ENCODE measurements around the gene SBF1.
"Not testable (repeated sequence)": the region's sequence is repeated elsewhere in the genome, so short reads cannot be mapped to it uniquely, and the experiment has no call there.

Gene SBF1

DNA sequence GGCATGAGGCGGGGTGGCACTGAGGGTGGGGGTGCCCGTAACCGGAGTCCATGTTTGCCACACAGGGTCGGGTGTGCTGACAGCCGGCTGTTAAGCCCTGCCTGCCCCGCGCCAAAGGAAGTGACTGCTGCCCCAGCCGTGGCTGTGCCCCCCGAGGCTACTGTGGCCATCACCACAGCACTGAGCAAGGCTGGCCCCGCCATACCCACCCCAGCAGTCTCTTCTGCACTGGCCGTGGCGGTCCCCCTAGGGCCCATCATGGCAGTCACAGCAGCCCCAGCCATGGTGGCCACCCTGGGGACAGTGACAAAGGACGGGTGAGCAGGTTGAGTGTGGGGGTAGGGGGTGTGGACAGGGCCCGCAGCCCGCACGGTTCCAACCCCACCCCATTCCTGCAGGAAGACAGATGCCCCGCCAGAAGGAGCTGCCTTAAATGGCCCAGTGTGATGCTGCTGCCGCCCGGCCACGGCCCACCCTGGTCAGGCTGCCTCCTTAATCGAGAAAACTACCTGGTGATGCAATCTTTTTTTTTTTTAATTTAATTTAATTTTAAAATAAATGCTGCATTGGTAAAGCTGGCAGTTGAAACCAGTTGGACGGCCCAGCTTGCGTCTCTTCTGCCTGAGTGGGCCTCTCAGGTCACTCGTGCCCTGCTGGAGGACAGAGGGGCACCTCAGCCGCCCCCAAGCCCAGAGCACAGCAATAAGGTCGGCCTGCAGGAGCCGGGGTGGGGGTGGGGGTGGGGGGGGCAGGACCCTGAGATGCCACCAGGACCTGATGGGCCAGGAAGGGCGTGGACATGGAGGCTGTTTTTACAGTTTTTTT lies 30.8 kb downstream of the SBF1 start:
- FAIRE-seq, result no peak

DNA sequence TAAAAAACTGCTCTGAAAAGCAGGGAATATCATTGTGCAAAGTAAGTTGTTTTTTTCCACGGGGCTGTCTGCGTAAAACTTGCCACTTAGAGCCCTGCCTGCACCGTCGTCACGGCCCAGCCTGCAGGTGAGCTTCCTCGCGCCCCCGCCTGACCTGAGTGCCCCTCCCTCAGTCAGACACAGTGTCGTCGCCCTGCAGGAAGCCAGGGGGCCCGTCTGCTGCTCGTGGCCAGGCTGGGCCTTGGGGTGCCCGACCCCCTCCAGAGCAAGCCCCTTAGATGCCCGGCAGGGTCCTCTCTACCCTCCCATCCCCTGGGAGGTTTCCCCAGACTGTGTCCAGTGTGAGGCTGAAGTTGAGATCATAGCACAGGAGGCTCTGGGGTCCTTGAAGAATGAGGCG lies 31.6 kb downstream of the SBF1 start:
- no peak for FAIRE-seq

DNA sequence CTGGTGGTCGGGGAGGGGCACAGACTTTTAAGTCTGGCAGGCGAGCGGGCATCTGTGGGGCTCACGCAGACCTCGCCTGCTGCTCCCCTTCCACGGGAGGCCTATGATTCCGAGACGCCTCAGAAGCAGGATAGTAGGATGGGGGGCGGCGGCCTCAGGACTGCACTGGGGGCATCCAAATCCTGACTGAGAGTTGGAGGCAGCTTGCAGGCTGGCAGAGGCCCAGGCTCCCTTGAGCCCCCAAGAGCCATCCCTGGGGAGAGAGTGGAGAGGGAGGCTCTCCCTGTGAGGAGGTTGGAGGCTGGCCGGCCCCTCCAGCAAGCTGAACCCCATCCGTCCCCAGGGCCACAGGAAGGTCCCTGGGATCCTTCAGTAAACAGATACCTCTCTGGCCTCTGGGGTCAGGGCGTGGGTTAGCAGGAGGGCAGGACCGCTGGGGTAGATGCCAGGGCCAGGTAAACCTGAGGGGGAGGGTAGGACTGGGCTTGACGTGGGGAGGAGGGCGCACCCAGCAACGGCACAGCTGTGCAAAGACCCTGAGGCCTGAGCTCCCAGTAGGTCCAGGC lies 33.3 kb downstream of the SBF1 start:
- no peak for FAIRE-seq

DNA sequence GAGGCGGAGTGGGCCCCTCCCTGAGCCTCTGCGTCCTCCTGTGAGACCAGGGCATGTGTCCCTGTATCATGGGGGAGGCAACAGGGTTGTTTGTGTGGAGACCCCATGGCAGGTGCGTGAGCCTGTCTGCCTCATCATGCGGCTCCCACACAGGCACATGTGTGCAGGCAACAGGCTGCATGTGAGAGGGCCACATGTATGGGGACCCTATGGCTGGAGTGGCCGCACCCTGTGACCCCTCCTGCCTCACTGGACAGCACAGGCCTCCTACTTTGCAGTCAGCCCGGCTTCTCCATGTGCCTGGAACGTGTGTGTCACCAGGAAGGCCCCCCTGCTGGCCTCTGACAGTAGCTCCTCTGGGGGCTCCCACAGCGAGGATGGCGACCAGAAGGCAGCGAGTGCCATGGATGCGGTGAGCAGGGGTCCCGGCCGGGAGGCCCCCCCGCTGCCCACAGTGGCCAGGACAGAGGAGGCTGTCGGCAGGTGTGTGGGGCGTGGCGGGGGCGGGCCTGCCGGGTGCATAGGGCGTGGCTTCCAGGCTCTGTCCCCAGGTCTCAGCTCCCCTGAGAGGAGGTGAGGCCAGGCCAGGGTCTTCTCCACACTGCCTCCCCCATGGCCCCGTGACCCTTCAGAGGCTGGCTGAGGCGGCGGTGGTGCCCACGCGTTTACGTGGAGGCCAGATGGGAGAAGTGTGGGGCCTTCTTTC lies 34.1 kb downstream of the SBF1 start:
- FAIRE-seq, result no peak

DNA sequence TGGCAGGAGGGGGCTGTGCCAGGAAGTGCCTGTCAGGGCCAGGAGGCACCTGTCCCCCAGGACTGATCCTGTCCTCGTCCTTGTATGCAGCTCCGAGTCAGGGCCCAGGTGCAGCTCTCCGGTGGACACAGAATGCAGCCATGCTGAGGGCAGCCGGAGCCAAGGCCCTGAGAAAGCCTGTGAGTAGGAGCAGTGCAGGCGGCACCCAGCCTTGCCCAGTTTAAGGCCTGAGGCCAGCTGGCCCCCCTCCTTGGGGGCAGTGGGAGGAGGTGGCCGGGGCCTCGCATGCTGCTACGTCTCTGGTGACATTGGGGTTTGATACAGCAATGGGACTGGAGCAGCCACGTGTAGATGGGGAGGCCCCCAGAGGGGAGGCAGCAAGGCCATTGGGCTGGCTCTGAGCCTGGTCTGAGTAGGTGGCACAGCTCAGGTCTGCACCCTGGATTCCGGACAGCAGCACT lies 34.9 kb downstream of the SBF1 start:
- FAIRE-seq, result no peak

DNA sequence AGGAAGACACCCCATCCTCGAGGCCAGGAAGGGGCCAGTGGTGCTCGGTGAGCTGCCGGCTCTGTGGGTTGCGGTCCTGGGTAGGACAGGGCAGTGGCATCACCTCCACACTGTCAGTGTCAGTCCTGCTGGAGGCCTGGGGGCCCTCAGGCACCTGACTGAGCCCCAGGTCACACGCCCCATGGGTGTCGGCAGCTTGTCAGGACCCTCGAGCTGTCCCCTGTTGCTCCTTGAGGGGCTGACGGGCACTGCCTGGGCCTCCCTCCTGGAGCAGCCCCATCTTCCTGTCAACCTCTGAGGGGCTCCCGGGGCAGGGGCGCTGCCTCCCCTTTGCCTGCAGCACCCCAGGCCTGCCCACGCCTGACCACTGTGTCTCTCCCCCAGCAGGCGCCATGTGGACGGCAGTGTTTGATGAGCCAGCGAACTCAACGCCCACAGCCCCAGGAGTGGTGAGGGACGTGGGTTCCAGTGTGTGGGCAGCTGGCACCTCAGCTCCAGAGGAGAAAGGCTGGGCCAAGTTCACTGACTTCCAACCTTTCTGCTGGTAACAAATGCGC lies 35.4 kb downstream of the SBF1 start:
- FAIRE-seq, result no peak

DNA sequence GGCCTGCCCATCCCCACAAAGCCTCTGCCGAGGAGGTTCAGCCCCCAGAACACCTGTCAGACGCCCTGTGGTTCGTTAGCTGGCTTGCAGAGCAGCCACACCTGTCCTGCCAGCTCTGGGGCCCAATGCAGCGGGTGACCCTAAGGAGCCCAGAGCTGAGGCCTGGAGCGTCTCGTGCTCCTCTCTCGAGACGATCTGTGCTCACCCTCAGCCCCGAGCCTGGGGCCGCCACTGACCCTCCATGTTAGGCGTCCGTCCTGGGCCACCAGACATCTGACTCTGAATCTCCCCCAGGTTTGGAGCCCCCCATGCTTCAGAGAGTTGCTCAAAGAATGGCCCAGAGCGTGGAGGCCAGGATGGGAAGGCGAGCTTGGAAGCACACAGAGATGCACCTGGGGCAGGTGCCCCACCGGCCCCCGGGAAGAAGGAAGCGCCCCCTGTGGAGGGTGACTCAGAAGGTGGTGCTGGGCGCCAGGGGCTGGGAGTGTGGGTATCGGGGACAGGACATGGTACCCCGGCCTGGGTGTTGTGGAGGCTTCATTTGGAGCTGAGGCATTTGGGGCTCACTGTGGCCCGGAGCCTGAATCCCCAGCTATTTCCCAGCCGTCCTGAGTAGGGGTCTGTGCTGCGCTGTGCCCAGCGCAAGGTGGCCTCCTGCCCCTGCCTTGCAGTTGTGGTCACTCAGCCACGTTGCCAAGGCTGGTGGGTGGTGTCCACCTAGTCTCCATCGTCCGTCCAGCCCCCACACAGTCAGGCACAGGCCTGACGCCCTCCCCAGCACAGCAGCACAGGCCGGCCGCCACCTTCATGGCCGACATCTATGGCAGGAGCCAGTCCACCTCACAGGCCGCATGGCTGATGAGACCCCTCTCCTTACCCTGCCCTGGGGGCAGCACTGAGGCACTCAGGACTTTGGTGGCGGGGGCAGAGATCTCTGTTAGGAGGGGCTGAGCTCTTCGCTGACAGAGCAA lies 36.2 kb downstream of the SBF1 start:
- FAIRE-seq, result no peak

DNA sequence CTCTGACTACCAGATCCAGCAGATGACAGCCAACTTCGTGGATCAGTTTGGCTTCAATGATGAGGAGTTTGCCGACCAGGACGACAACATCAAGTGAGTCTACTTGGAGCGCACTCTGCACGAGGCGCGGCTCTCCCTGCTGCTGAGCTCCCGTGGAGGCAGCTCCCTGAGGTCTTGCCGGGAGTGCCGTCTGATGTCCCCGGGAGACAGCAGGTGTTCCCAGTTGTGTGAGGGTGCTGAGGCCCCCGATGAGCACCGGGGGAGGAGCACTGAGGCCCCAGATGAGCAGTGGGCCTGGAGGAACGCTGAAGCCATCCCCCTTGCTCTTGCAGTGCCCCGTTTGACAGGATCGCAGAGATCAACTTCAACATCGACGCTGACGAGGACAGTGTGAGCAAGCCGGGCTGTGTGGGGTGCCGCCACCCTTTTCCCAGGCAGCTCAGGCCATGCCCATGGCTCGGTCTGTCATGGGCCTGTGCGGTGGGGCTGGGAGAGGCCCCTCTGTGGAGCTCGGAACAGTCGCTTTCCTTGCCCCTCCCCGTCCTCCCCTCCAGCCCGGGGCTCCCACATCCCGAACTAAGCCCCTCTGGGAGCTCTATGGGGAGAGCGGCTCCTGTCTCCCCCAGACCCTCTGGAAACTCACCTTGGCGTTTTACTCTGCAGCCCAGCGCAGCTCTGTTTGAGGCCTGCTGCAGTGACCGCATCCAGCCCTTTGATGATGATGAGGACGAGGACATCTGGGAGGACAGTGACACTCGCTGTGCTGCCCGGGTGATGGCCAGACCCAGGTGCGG lies 37.1 kb downstream of the SBF1 start:
- no peak for FAIRE-seq

DNA sequence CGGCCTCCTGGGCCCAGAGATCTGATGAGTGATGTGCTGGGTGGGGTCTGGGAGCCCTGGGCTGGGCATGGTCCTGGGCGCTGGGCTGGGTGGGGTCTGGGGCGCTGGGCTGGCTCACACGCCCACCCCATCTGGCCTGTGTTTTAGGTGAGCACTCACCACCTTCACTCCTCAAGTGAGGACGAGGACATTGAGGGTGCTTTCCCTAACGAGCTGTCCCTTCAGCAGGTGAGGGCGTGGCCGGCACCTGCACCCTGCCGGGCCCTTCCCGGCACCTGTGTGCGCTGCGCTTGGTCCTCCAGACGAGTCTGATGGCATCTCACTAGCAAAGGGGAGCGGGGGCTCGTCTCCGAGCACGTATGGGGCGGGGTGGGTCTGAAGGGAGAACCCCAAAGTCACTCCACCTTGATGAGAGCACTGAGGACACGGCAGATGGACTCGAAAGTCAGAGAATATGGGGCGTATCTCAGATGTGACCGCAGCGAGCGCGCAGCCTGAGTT lies 37.9 kb downstream of the SBF1 start:
- no peak for FAIRE-seq

DNA sequence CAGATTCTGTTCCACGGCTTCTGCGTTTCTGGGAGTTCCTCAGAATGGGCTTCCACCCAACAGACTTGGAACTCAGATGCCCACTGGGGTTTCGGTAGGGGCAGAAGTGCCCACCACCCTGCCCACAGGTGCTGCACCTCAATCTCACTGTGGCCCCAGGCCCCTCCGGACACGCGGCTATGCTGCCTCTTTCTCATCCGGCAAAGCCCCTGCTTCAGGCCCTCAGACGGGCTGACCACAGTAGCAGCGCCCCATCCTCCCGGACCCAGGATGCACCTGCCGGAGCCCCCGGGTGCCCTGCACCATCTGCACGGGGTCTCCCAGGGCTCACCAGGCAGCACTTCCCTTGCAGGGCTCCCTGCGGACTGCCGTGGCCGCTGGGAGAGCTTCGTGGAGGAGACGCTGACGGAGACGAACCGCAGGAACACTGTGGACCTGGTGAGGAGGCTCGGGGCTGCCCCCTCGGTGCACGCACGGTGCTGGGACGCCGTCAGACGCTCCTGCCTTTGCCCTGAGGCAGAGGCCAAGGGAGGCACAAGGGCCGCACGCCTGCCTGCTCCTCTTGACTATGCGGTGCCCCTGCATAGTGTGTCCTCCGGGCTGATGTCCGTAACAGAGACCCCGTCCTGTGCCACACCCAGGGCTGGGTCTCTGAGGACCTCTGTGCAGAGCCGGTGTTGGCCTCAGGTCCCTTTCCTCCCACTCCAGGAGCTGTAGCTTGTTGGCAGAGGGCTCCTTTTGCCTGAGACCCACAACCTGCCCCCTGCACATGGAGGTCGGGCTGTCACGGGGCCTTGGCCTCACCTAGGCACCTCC lies 38.6 kb downstream of the SBF1 start:
- FAIRE-seq, result no peak

DNA sequence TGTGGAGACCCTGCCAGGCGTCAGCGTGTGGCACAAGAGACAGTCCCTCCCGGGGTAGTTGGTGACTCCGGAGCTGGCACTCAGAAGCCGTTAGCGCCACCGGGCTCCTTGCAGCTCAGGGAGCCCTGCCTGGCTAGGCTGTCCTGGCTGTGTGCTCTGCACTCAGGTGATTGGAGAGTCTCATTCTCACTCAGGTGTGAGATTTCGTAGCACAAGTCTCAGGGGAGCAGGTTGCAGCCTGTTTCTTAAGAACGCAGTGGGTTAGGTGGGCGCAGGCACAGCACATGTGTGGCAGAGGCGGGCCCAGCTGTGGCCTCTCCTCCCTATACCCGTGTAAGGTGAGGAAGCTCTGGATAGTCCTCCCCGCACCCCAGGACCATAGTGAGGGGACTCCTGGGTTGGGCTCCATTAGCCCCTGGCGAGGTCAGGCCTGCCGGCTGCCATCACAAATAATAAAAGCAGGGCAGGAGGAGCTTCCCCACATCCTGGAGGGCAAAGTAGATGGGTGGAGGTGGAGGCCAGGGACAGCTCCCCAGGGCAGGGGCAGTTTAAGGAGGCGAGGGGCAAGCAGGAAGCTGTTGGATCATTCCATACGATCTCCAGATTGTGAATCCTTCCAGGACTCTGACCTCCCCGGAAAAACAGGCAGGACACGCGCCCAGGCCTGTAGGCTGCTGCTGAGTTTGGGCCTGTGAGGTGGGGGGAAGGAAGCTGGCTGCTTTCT lies 39.4 kb downstream of the SBF1 start:
- FAIRE-seq, result no peak

DNA sequence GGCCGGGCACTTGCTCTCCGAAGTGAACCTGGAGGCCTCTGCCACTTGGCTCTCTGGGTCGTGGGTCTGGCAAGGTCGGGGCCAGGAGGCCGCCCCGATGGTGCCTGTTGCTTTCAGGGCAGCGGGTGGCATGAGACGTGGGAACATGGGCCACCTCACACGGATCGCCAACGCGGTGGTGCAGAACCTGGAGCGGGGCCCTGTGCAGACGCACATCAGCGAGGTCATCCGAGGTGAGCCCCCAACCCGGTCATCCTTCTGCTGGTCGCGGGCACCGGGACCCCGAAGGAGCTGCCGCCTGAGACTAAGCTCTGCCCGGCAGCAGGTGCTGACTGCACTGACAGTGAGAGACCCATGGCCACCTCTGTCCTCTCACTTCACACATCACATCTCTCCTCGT lies 40.0 kb downstream of the SBF1 start:
- FAIRE-seq, result no peak

DNA sequence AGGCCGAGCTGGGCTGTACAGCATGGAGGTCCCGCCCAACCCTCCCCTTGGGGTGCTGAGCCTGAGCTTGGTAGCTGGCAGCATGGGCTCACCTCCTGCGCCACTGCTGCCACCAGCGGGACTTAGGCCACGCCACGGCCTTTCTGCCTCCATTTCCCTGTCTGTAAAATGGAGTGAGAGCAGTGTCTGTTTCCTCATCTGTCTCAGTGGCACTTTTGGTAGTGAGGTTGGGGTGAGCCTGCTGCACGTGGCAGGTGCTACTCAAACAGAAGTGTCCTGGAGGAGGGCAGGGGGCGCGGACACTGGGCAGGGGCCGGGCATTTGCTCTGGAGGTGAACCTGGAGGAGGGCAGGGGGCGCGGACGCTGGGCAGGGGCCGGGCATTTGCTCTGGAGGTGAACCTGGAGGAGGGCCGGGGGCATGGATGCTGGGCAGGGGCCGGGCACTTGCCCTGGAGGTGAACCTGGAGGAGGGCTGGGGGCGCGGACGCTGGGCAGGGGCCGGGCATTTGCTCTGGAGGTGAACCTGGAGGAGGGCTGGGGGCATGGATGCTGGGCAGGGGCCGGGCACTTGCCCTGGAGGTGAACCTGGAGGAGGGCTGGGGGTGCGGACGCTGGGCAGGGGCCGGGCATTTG lies 41.8 kb downstream of the SBF1 start:
- not testable (repeated sequence) for FAIRE-seq

DNA sequence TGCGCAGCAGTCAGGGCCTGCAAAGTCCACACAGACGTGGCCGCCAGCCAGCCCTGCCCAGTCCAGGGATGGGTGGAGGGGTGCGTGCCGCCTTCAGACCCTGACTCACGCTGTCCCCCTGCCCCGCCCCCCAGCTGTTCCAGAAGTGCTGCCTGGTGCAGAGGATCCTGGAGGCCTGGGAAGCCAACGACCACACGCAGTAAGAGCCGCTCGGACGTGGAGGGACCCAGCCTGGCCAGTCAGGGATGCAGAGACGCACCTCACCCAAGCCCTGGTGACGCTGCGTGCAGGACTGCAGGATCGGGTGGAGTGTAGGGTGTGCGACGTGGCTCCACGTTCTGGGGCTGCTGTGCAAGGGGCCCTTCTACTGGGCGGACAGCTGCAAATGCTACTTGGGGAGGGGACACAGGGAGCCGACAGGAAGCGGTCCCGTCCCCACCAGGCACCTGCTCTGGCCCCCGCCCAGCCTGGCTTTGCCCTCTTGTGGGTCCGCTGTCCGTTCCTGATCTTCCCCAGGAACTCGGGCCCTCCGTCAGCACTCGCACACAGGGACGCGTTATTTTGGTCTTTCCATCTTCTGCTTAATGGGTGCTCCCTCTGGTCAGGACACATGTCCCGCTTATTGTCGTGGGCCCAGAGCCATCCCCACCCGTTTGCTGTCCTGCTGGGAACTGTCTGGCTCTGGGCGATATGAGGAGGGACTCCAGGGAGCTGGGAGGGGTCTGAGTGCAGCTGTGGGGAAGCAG lies 42.5 kb downstream of the SBF1 start:
- no peak for FAIRE-seq

DNA sequence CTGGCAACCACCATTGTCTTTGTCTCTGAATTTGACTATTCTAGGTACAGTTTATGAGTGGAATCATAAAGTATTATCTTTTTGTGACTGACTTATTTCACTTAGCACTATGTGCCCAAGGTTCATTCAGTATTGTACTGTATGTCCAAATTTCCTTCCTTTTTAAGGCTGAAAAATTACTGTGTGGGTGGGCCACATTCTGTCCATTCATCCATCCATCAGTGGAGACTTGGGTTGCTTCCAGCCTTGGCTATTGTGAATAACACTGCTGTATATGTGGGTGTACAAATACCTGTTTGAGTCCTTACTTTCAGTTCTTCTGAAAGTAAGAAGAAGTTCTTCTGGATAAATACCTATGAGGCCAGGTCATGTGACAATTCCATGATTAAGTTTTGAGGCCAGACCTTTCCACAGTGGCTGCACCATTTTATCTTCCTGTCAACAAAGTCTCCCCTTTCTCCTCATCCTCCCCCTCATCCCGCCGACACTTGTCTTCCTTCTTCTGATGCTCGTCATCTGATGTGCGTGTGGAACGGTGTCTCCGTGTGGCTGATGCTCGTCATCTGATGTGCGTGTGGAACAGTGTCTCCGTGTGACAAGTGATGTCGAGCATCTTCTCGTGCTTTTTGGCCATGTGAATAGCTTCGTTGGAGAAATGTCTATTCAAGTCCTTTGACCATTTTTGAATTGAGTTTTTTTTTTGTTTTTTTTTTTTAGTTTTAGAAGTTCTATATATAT lies 49.5 kb downstream of the SBF1 start:
- no peak for FAIRE-seq

DNA sequence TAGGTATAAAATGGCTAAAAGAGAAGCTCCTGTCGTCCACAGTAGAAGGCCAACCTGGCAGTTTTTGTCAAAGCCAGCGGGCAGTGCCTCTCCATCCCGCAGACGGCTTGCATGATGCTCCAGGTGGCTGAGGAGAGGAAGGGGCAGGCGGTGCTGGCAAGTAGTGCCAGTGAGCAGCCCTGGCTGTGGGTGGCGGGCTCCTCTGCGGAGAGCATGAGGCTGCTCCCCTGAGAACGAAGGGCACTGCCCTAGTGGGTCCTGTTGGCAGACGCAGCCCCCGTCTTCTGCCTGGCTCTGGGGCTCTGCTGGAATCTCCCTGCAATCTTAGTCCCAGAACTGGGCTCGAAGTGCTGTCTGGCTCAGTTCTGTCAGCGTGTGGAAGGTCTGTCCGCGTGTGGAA lies 50.9 kb downstream of the SBF1 start:
- no peak for FAIRE-seq

DNA sequence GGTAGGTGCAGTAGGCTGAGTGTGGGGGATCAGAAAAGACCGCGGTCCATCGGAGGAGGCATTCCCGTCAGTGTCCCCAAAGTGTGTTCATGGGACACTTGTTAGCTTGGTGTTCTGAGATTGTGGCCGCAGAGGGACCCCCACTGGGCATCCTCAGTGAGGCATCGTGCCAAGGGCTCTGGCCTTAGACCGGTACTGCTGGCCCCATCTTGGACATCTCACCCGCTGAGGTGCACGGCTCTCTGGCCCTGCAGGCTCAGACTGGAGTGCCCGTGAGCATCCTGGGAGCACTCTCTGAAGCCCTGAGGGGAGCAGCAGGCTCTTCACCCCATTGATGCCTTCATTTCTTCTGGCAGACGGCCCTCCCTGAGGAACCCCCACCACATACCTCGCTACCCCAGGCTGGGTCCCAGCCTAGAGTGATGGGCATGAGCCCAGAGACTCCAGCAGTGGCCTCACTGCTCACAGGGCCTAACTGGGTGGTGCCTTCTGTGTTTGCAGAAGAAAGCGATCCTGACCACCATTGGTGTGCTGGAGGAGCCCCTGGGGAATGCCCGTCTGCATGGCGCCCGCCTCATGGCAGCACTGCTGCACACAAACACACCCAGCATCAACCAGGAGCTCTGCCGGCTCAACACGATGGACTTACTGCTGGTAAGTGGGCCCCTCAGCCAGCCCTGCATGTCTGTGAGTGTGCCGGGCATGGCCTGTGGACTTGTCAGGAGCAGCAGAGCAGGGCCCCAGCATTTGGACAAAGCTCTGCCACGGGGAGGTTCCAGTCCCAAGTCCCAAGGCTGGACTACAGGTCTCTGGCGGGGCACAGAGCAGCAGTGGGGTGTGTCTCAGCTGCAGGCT lies 51.6 kb downstream of the SBF1 start:
- no peak for FAIRE-seq

Measured in TTC549 (cell line).